Activated naive CD8-positive, alpha-beta T cell (primary cell): Measurements from ENCODE around the gene SHROOM4.

Source experiments
- H3K27ac Mint-ChIP-seq: one replicate; pipeline ENCODE4 v1.8.0; 2021; ENCODE audit warnings: mixed read lengths
- H3K27me3 Mint-ChIP-seq: one replicate; pipeline ENCODE4 v1.8.0; 2021; ENCODE audit warnings: mixed read lengths
- H3K36me3 Mint-ChIP-seq: one replicate; pipeline ENCODE4 v1.8.0; 2021; ENCODE audit warnings: mixed read lengths
- H3K4me1 Mint-ChIP-seq: one replicate; pipeline ENCODE4 v1.8.0; 2021; ENCODE audit warnings: low read depth, mixed read lengths
- H3K4me3 Mint-ChIP-seq: one replicate; pipeline ENCODE4 v1.8.0; 2021; ENCODE audit warnings: mild to moderate bottlenecking, mixed read lengths
- H3K9me3 Mint-ChIP-seq: one replicate; pipeline ENCODE4 v1.8.0; 2021; ENCODE audit warnings: low read depth, mixed read lengths

The SHROOM4 gene

GRCh38 chrX:50627696-50628095 is 186.3 kb downstream of the SHROOM4 start:
- Mint-ChIP-seq H3K4me1 (no peaks in the 10 kb centered on the region), H3K9me3 (no peaks in the 10 kb centered on the region), H3K27me3 (no peaks in the 10 kb centered on the region), H3K36me3 (no peaks in the 10 kb centered on the region), H3K4me3 (no peak overlapping the region), H3K27ac (no peak overlapping the region)

GRCh38 chrX:50626432-50626831 is 187.6 kb downstream of the SHROOM4 start:
- Mint-ChIP-seq H3K4me1 (no peaks in the 10 kb centered on the region), H3K36me3 (no peaks in the 10 kb centered on the region), H3K4me3 (no peak overlapping the region), H3K27me3 (no peaks in the 10 kb centered on the region), H3K27ac (no peak overlapping the region), H3K9me3 (no peaks in the 10 kb centered on the region)

- H3K4me3 Mint-ChIP-seq, result no peak overlapping the region
- no peaks in the 10 kb centered on the region for H3K9me3 Mint-ChIP-seq
- no peaks in the 10 kb centered on the region for H3K27me3 Mint-ChIP-seq
- H3K4me1 Mint-ChIP-seq, result no peaks in the 10 kb centered on the region
- no peaks in the 10 kb centered on the region for H3K36me3 Mint-ChIP-seq
- H3K27ac Mint-ChIP-seq, result no peak overlapping the region
These were observed 191.2 kb downstream of the SHROOM4 start for GRCh38 chrX:50622751-50623150.

DNA sequence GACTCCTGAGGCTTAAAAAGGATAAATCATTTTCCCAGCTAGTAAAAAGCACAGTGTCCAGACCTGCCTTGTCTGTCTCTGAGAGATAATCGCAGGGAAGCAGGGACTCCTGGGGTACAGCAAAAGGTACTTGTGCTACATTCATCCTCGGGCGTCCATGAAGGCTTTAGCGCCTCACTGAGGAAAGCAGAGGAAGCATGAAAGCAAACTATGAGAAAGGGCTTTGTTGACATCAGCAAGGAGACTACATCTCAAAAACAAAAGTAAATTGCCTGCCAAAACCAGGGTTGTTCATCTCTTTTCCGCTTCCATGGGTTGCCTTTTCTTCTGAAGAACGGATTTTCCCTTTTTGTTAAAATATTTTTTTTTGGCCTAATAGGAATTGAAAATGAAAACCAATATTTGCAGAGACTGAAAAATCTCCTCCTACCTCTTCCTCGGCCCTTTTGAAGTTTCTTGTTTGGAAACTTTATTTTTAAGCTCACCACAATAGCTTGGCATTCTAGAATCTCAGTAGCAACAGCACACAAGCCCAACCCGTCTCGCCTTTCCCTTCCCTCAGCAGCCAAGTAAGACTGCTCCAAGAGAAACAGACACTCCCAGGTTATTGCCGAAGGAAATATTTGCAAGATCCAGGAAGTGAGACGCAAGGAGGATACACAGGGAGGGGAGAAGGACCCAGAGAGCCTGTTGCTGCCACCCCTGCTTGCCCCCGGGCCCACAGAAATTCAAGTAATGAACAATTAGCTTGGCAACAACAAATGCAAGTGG is 195.0 kb downstream of the SHROOM4 start:
- no peaks in the 10 kb centered on the region for H3K36me3 Mint-ChIP-seq
- no peaks in the 10 kb centered on the region for H3K9me3 Mint-ChIP-seq
- H3K27ac Mint-ChIP-seq, result no peak overlapping the region
- H3K4me1 Mint-ChIP-seq, result no peaks in the 10 kb centered on the region
- H3K27me3 Mint-ChIP-seq, result no peaks in the 10 kb centered on the region
- no peak overlapping the region for H3K4me3 Mint-ChIP-seq

- H3K4me1 Mint-ChIP-seq, result no peaks in the 10 kb centered on the region
- no peak overlapping the region for H3K4me3 Mint-ChIP-seq
- no peaks in the 10 kb centered on the region for H3K9me3 Mint-ChIP-seq
- H3K27ac Mint-ChIP-seq, result no peak overlapping the region
- H3K27me3 Mint-ChIP-seq, result peaks cover 1% of the 10 kb centered on the region
- H3K36me3 Mint-ChIP-seq, result no peaks in the 10 kb centered on the region
These were observed 196.8 kb downstream of the SHROOM4 start for GRCh38 chrX:50617183-50617582.

GRCh38 chrX:50615570-50616158 is 198.3 kb downstream of the SHROOM4 start:
- H3K4me3 Mint-ChIP-seq, result no peak overlapping the region
- no peak overlapping the region for H3K27ac Mint-ChIP-seq
- no peaks in the 10 kb centered on the region for H3K4me1 Mint-ChIP-seq
- peaks cover 2% of the 10 kb centered on the region for H3K27me3 Mint-ChIP-seq
- H3K36me3 Mint-ChIP-seq, result no peaks in the 10 kb centered on the region
- no peaks in the 10 kb centered on the region for H3K9me3 Mint-ChIP-seq

- no peaks in the 10 kb centered on the region for H3K36me3 Mint-ChIP-seq
- no peak overlapping the region for H3K27ac Mint-ChIP-seq
- peaks cover 2% of the 10 kb centered on the region for H3K4me1 Mint-ChIP-seq
- H3K4me3 Mint-ChIP-seq, result no peak overlapping the region
- H3K9me3 Mint-ChIP-seq, result no peaks in the 10 kb centered on the region
- peaks cover 2% of the 10 kb centered on the region for H3K27me3 Mint-ChIP-seq
These were observed 199.5 kb downstream of the SHROOM4 start for GRCh38 chrX:50614460-50614859.

GRCh38 chrX:50613846-50614245 is 200.1 kb downstream of the SHROOM4 start:
- no peak overlapping the region for H3K27ac Mint-ChIP-seq
- no peaks in the 10 kb centered on the region for H3K9me3 Mint-ChIP-seq
- H3K27me3 Mint-ChIP-seq, result peaks cover 2% of the 10 kb centered on the region
- no peaks in the 10 kb centered on the region for H3K36me3 Mint-ChIP-seq
- no peak overlapping the region for H3K4me3 Mint-ChIP-seq
- H3K4me1 Mint-ChIP-seq, result peaks cover 2% of the 10 kb centered on the region

DNA sequence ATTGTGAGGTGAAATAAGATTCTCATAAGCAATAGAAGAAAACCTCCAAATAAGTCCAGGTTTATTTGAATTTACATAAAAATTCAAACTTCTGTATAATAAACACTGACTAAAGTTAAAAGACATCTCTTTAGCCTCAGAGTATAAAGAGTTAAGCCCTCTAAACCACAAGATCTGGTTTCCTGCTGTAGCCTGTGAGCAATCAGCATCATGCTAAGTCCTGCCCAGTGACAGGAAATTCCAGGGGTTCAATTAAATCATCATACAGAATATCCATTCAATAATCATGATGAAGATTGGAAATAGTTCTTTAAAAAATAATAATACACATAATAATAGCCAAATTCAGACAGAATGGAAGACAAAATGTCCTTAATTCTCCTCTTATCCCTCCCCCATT is 204.2 kb downstream of the SHROOM4 start:
- peaks cover 2% of the 10 kb centered on the region for H3K27me3 Mint-ChIP-seq
- H3K4me3 Mint-ChIP-seq, result no peak overlapping the region
- no peaks in the 10 kb centered on the region for H3K9me3 Mint-ChIP-seq
- no peaks in the 10 kb centered on the region for H3K36me3 Mint-ChIP-seq
- peaks cover 2% of the 10 kb centered on the region for H3K4me1 Mint-ChIP-seq
- H3K27ac Mint-ChIP-seq, result no peak overlapping the region

DNA sequence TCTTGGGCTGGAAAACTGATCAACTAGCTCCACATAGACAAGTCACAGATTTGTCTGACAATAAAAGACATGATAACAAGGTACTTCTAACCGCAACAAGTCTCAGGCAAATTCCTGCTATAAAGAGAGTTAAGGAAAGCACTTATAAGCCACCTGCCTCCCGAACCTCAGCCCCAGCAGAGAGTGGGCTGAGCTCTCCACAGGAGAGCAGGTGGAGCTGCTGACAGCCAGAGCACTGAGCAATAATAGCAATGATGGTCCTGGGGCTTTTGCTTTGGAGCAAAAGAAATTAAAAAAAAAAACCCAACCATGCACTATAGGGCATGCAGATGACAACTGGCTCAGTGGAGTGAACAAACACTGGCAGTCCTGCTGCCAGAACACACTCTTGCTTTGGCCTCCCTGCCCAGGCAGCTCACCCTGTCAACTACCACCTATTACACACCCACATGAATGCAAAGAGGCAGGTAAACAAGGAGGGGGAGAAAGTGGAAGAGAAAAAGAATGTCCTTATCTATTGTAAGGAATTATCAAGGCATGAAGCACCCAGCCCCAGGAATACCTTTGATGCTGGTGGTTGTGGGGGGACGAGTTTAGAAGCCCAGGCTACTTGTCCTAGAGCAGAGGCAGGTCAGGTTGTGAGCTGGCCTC is 207.6 kb downstream of the SHROOM4 start:
- Mint-ChIP-seq H3K9me3 (no peaks in the 10 kb centered on the region), H3K36me3 (no peaks in the 10 kb centered on the region), H3K4me1 (peaks cover 2% of the 10 kb centered on the region), H3K27ac (no peak overlapping the region), H3K4me3 (no peak overlapping the region), H3K27me3 (no peaks in the 10 kb centered on the region)

GRCh38 chrX:50596056-50596455 is 217.9 kb downstream of the SHROOM4 start:
- Mint-ChIP-seq H3K27me3 (peaks cover 3% of the 10 kb centered on the region), H3K4me1 (no peaks in the 10 kb centered on the region), H3K36me3 (no peaks in the 10 kb centered on the region), H3K4me3 (no peak overlapping the region), H3K9me3 (no peaks in the 10 kb centered on the region), H3K27ac (no peak overlapping the region)

GRCh38 chrX:50594788-50595187 is 219.2 kb downstream of the SHROOM4 start:
- no peaks in the 10 kb centered on the region for H3K9me3 Mint-ChIP-seq
- no peak overlapping the region for H3K27ac Mint-ChIP-seq
- H3K36me3 Mint-ChIP-seq, result no peaks in the 10 kb centered on the region
- H3K4me3 Mint-ChIP-seq, result no peak overlapping the region
- no peaks in the 10 kb centered on the region for H3K4me1 Mint-ChIP-seq
- H3K27me3 Mint-ChIP-seq, result peaks cover 3% of the 10 kb centered on the region

DNA sequence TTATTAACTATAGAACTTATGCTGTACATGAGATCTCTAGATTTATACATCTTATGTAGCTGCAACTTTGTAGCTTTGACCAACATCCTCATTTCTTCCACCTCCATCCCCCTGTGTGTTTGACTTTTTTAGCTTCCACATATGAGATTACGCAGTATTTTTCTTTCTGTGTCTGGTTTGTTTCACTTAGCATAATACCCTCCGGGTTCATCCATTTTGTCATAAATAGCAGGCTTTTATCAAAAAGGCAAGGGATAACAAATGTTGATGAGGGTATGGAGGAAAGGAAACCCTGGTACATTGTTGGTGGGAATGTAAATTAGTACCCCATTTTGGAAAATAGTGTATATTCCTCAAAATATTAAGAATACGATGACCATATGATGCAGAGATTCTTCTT is 227.0 kb downstream of the SHROOM4 start:
- Mint-ChIP-seq H3K9me3 (no peaks in the 10 kb centered on the region), H3K36me3 (no peaks in the 10 kb centered on the region), H3K27me3 (peaks cover 2% of the 10 kb centered on the region), H3K4me1 (no peaks in the 10 kb centered on the region), H3K27ac (no peak overlapping the region), H3K4me3 (no peak overlapping the region)

GRCh38 chrX:50586407-50586806 is 227.6 kb downstream of the SHROOM4 start:
- H3K4me3 Mint-ChIP-seq, result no peak overlapping the region
- peaks cover 2% of the 10 kb centered on the region for H3K27me3 Mint-ChIP-seq
- H3K36me3 Mint-ChIP-seq, result no peaks in the 10 kb centered on the region
- no peaks in the 10 kb centered on the region for H3K4me1 Mint-ChIP-seq
- no peaks in the 10 kb centered on the region for H3K9me3 Mint-ChIP-seq
- no peak overlapping the region for H3K27ac Mint-ChIP-seq

DNA sequence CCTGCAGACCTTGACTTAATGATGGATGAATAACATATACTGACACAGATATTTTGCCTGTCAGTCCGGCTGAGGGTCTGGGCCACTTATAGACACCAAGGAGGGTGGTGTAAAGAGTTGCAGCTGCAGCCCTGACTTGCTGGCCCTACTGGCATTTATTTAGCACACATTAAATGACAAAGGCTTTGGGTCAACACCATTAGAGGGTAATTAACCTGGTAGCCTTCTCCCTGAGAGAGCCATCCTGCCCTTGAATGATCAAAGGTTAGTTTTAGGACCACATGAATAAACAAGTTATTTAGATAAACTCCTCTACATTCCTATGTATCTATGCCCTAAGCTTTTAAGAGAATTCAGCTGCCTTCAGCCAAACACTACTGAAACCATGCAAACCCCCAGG is 232.6 kb downstream of the SHROOM4 start:
- Mint-ChIP-seq H3K9me3 (no peaks in the 10 kb centered on the region), H3K27me3 (peaks cover 2% of the 10 kb centered on the region), H3K4me1 (peaks cover 1% of the 10 kb centered on the region), H3K27ac (no peak overlapping the region), H3K4me3 (no peak overlapping the region), H3K36me3 (no peaks in the 10 kb centered on the region)
